GM21529 (cell line): ENCODE results near the gene FAM216A.

ENCODE experiments used
- ATAC-seq: cut with Tn5 transposase; IDR thresholded peaks from one replicate; pipeline ENCODE4 v1.9.1; 2021; ENCODE audit not compliant: unreplicated experiment

Gene FAM216A

DNA sequence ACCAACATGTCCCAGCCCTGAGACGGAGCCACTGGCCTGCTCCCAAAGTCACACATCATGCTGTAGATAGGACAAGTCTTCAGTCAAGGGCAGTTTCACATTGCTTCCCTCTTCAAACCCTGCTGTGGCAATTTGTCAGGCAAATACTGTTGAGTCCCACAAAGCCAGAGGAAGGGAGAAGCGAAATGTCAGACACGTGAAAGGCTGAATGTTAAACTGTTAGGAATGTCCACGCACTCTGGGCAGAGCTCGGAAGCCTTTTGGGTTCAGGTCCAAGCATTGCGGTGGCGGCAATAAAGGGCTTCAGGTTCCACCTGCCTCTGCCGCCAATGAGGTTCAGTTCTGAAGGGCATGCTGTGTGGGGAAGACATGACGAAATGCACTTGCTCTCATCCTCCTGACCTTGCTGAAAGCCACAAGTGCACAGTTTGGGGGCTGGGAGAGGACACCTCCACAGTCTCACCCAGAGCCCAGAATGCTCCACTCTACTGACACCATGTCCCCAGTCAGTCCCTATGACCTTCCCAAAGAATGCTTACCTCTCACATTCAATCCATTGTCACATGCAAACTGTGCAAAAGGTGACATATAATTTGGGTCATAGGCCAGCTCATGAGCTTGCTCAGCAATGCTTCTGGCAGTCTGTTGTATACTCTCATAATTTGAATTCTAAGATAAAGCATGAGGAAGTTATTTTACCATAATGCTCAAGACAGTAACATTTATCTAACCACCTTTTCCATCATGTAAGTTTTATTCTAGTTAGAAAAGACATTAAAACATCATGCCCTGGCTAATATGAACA is 69.2 kb downstream of the FAM216A start:
- ATAC-seq: no peak

DNA sequence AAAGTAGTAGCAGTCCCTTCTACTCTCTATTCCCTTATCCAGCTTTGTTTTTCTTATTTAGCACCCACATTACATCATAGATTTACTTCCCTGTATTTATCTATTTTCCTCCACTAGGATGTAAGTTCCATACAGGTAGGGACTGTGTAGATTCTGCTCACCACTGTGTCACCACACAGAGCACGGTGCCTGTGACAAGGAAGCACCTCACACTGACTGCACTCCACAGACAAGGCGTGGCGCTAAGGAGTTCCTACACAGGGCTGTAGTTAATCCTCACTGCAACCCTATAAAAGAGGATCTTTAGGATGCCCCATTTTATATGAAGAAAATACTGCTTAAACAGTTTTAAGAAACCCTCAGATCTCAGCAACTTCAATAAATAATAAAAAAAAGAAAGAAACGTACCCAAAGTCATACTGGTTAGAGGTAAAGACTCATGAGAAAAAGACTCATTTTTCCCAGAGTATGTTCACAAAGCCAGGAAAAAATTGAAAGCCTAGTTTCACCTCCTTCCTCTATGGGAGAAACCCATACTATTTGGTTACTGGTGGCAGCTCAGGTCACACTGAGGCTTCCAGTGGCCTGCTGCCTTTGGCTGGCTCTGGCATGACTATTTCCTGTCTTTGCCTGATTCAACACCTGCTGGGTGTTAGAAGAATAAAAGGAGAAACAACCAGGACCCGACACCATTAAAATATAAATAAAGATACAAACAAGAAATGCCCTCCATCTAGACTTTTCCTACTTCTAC is 70.4 kb downstream of the FAM216A start:
- no peak for ATAC-seq
